MM.1S (cell line): Measurements from ENCODE around the gene C11orf54.

Experiments
- DNase-seq: peaks from one replicate; pipeline ENCODE4 v3.0.0-alpha.2; 2015
- H2AFZ ChIP-seq: fragments of 300-600 bp; sonication (generic); 2 replicates; pipeline ENCODE4 v1.6.0; 2016; ENCODE audit warnings: antibody characterized with exemption, low read length
- H3F3A ChIP-seq: fragments of 300-600 bp; sonication (generic); 2 replicates; pipeline ENCODE4 v1.6.1; 2016; ENCODE audit warnings: mild to moderate bottlenecking, antibody characterized with exemption, low read length, moderate library complexity, mixed read lengths; ENCODE audit not compliant: insufficient read depth
- H3K27ac ChIP-seq: fragments of 300-600 bp; sonication (generic); 2 replicates; pipeline ENCODE4 v1.5.1; 2016; ENCODE audit warnings: mild to moderate bottlenecking, low read length
- H3K27me3 ChIP-seq: fragments of 300-600 bp; sonication (generic); replicated peaks from 2 replicates; pipeline ENCODE4 v1.6.0; 2016; ENCODE audit warnings: low read length; ENCODE audit not compliant: insufficient read depth
- H3K36me3 ChIP-seq: fragments of 300-600 bp; sonication (generic); replicated peaks from 2 replicates; pipeline ENCODE4 v1.6.1; 2016; ENCODE audit warnings: mild to moderate bottlenecking, low read length, mixed read lengths; ENCODE audit not compliant: insufficient read depth
- H3K4me1 ChIP-seq: fragments of 300-600 bp; sonication (generic); 2 replicates; pipeline ENCODE4 v1.6.1; 2016; ENCODE audit warnings: low read length, mixed read lengths
- H3K4me2 ChIP-seq: fragments of 300-600 bp; sonication (generic); 2 replicates; pipeline ENCODE4 v1.6.0; 2016; ENCODE audit warnings: low read depth, low read length
- H3K4me3 ChIP-seq: fragments of 300-600 bp; sonication (generic); 2 replicates; pipeline ENCODE4 v1.5.1; 2016; ENCODE audit warnings: low read length, mixed read lengths
- H3K79me2 ChIP-seq: fragments of 300-600 bp; sonication (generic); 2 replicates; pipeline ENCODE4 v1.6.1; 2016; ENCODE audit warnings: mixed run types, low read length, mixed read lengths
- H3K9ac ChIP-seq: fragments of 300-600 bp; sonication (generic); 2 replicates; pipeline ENCODE4 v1.6.1; 2016; ENCODE audit warnings: low read length, mixed read lengths
- H3K9me2 ChIP-seq: fragments of 300-600 bp; sonication (generic); replicated peaks from 2 replicates; pipeline ENCODE4 v1.6.1; 2016; ENCODE audit warnings: mild to moderate bottlenecking, low read length, mixed read lengths; ENCODE audit not compliant: insufficient read depth
- H3K9me3 ChIP-seq: fragments of 300-600 bp; sonication (generic); replicated peaks from 2 replicates; pipeline ENCODE4 v1.6.1; 2016; ENCODE audit warnings: mild to moderate bottlenecking, low read length, mixed read lengths; ENCODE audit not compliant: insufficient read depth
- H4K20me1 ChIP-seq: fragments of 300-600 bp; sonication (generic); 2 replicates; pipeline ENCODE4 v1.6.1; 2016; ENCODE audit warnings: mild to moderate bottlenecking, low read length, moderate library complexity, mixed read lengths; ENCODE audit not compliant: insufficient read depth
- EZH2 ChIP-seq: fragments of 300-600 bp; sonication (generic); optimal IDR thresholded peaks from 2 replicates; pipeline ENCODE3; 2017; ENCODE audit warnings: low read depth, mild to moderate bottlenecking, antibody characterized with exemption, low read length, mixed read lengths
- EZH2phosphoT487 ChIP-seq: fragments of 300-600 bp; sonication (generic); IDR thresholded peaks from 2 replicates; pipeline ENCODE4 v1.6.1; 2018; ENCODE audit warnings: antibody characterized with exemption, low read length
- TF ChIP-seq, protein P1 (sequence below): fragments of 300-600 bp; sonication (generic); IDR thresholded peaks from 2 replicates; pipeline ENCODE4 v1.5.1; 2016; ENCODE audit warnings: antibody characterized with exemption, low read length, mixed read lengths

Gene C11orf54

DNA sequence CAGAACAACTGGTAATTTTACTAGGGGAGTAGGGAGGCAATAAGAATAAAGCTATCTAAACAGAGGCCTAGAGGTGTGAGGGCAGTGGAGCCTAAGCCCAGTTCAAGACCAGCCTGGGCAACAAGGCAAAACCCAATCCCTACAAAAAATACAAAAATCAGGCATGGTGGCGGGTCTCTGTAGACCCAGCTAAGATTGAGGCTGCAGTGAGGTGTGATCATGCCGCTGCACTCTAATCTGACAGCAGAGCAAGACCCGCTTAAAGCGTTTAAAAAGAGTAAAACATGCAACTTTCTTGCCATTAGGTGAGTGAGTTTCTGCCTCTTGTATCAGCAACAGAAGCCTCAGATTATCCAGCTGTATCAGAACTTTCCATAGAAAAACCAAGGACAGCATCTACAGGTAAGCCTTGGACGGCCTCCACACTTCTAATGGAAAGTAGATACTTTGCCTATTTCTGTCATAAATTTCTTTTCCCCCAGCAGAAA, 12.3 kb upstream of the C11orf54 start:
- H3K79me2 ChIP-seq, result peaks cover 25% of the 10 kb centered on the region
- peaks cover 86% of the 10 kb centered on the region for H3F3A ChIP-seq
- peak overlapping the region; percentile 4; the same call in 1 of the 2 replicates for H3K27ac ChIP-seq
- H4K20me1 ChIP-seq, result peaks cover 32% of the 10 kb centered on the region; the same call in 1 of the 2 replicates
- H3K27me3 ChIP-seq, result no peaks in the 10 kb centered on the region
- H3K36me3 ChIP-seq, result peaks cover 45% of the 10 kb centered on the region
- no peaks in the 10 kb centered on the region for H3K9me3 ChIP-seq
- H3K4me3 ChIP-seq, result no peak overlapping the region
- no peak overlapping the region for H3K9ac ChIP-seq
- TF ChIP-seq EZH2 (no peak), EZH2phosphoT487 (no peak)
- TF ChIP-seq, protein P1, sequence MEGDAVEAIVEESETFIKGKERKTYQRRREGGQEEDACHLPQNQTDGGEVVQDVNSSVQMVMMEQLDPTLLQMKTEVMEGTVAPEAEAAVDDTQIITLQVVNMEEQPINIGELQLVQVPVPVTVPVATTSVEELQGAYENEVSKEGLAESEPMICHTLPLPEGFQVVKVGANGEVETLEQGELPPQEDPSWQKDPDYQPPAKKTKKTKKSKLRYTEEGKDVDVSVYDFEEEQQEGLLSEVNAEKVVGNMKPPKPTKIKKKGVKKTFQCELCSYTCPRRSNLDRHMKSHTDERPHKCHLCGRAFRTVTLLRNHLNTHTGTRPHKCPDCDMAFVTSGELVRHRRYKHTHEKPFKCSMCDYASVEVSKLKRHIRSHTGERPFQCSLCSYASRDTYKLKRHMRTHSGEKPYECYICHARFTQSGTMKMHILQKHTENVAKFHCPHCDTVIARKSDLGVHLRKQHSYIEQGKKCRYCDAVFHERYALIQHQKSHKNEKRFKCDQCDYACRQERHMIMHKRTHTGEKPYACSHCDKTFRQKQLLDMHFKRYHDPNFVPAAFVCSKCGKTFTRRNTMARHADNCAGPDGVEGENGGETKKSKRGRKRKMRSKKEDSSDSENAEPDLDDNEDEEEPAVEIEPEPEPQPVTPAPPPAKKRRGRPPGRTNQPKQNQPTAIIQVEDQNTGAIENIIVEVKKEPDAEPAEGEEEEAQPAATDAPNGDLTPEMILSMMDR, result no peak
- H3K4me2 ChIP-seq, result no peak overlapping the region
- H2AFZ ChIP-seq, result no peak overlapping the region
- 0 out of 2 replicates have a peak, but pooled peaks cover 3% of the 10 kb centered on the region for H3K4me1 ChIP-seq
- no peak for DNase-seq
- no peaks in the 10 kb centered on the region for H3K9me2 ChIP-seq

DNA sequence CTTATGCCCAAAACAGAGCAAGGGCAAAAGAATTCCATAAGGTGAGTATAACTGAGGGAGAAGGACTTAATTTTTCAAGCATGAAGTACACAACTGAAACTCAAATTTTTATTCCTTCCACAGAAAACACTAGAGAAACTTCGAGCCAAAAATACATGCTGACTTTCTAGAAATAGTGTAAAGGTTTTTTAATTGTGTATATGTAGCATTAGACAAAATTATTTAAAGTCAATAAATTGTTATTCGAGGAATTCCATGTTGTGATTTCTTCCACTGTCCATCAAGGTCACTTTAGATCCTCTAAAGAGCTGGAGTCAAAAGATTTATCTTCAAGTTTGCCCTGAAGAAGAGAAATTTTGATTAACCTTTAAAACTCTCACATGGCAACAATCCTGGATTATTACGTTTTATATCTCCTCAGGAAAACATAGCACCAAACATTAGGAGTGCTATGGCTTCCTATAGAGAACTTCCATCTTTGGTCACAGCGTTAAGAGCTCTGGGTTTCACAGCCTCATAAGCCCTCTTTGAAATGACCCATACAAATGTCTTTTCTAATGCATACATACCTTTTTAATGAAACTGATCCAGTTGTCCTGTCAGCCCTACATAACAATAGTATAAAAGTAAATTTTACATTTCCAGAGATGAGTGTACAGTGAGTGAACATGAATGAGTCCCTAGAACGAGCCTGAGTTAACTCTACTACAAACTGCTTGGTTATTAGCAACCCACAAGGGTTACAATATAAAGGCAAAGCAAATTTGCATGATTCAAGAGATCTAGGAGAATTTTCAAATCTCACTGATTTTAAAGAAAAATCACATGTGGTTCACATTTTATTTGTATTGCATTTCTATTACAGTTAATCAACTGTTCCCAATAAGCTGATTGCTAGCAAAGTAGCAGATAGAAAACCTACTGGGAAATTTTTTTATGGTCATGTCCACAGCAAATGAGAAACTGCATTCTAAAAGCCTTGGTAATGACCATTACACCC, 11.1 kb upstream of the C11orf54 start:
- H4K20me1 ChIP-seq, result peaks cover 42% of the 10 kb centered on the region; the same call in 1 of the 2 replicates
- peaks cover 93% of the 10 kb centered on the region for H3F3A ChIP-seq
- H3K36me3 ChIP-seq, result peaks cover 57% of the 10 kb centered on the region

DNA sequence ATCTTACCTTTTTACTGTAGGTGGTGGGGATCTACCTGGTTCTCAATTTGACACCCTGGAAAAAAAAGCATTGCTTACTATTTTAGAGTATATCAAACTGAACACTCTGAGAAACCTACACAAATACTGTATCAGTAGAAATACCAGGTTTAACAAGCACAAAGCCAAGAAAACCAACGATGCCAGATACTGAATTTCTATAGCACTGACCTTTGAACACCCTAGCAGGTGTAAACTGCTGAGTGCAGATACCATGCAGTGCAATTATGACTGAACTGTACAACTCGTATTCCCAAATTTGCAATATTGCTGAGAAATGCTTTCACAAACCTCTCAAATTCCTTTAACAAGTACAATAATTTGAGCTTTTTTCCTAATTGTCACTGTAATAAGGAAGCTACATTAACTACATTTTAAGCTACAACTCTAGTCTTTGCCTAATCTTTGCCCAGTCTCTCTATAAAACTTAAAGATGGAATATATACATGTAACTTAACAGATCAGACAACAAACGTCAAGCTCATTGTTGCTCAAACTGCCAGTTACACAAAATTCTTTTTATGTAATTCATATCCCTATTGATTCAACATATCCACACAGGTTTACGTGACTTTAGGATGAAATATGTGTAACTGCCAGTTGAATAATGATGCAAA, 9.1 kb upstream of the C11orf54 start:
- Histone ChIP-seq H3K4me3 (no peak overlapping the region), H4K20me1 (peaks cover 60% of the 10 kb centered on the region; the same call in 1 of the 2 replicates)

More for the DNA sequence above, 11.1 kb upstream of the C11orf54 start:
- Histone ChIP-seq H3K4me3 (no peak overlapping the region), H3K4me2 (no peak overlapping the region), H3K9me3 (no peaks in the 10 kb centered on the region), H3K27me3 (no peaks in the 10 kb centered on the region), H3K9me2 (no peaks in the 10 kb centered on the region), H3K4me1 (peaks cover 3% of the 10 kb centered on the region; the same call in 1 of the 2 replicates), H3K9ac (no peak overlapping the region), H2AFZ (no peak overlapping the region), H3K27ac (no peak overlapping the region), H3K79me2 (peaks cover 37% of the 10 kb centered on the region)
- DNase-seq, result no peak
- TF ChIP-seq, protein P1, result no peak
- no peak for TF ChIP-seq EZH2phosphoT487

More for the DNA sequence above, 9.1 kb upstream of the C11orf54 start:
- no peaks in the 10 kb centered on the region for H3K9me2 ChIP-seq
- no peaks in the 10 kb centered on the region for H3K9me3 ChIP-seq
- H3K79me2 ChIP-seq, result peaks cover 57% of the 10 kb centered on the region
- H3K4me1 ChIP-seq, result peaks cover 17% of the 10 kb centered on the region
- no peak overlapping the region for H3K4me2 ChIP-seq
- TF ChIP-seq, protein P1, result no peak
- no peak for TF ChIP-seq EZH2
- TF ChIP-seq EZH2phosphoT487, result no peak
- H3K36me3 ChIP-seq, result peaks cover 77% of the 10 kb centered on the region
- H2AFZ ChIP-seq, result no peak overlapping the region
- peaks cover 98% of the 10 kb centered on the region for H3F3A ChIP-seq
- no peak overlapping the region for H3K9ac ChIP-seq
- H3K27me3 ChIP-seq, result no peaks in the 10 kb centered on the region
- no peak overlapping the region for H3K27ac ChIP-seq
- DNase-seq, result no peak
